HG03064 (cell line): ENCODE results near the gene ZBTB7C.

Source experiments
- ATAC-seq: cut with Tn5 transposase; IDR thresholded peaks from one replicate; pipeline ENCODE4 v1.9.1; 2021; ENCODE audit warnings: low read depth; ENCODE audit not compliant: unreplicated experiment

ZBTB7C gene

GRCh38 chr18:48052842-48053241 lies 356.3 kb downstream of the ZBTB7C start:
- no peak for ATAC-seq

GRCh38 chr18:48051945-48052840 lies 357.0 kb downstream of the ZBTB7C start:
- no peak for ATAC-seq

- ATAC-seq, result no peak
Measured at GRCh38 chr18:48050176-48050575, 359.0 kb downstream of the ZBTB7C start.

- ATAC-seq, result no peak
Measured at GRCh38 chr18:48049757-48050156, 359.4 kb downstream of the ZBTB7C start.

GRCh38 chr18:48048251-48048650 lies 360.9 kb downstream of the ZBTB7C start:
- ATAC-seq, result no peak

- ATAC-seq, result no peak
Measured at GRCh38 chr18:48046843-48047242, 362.3 kb downstream of the ZBTB7C start.

GRCh38 chr18:48045744-48046143 lies 363.4 kb downstream of the ZBTB7C start:
- ATAC-seq, result no peak

GRCh38 chr18:48044944-48045343 lies 364.2 kb downstream of the ZBTB7C start:
- no peak for ATAC-seq

GRCh38 chr18:48043166-48043565 lies 366.0 kb downstream of the ZBTB7C start:
- no peak for ATAC-seq

- no peak for ATAC-seq
Measured at GRCh38 chr18:48042431-48042830, 366.8 kb downstream of the ZBTB7C start.

- no peak for ATAC-seq
Measured at GRCh38 chr18:48040457-48041110, 368.6 kb downstream of the ZBTB7C start.

GRCh38 chr18:48039769-48040215 lies 369.4 kb downstream of the ZBTB7C start:
- ATAC-seq, result no peak

GRCh38 chr18:48038636-48039035 lies 370.5 kb downstream of the ZBTB7C start:
- no peak for ATAC-seq

- ATAC-seq, result no peak
Measured at GRCh38 chr18:48037481-48038271, 371.5 kb downstream of the ZBTB7C start.

- ATAC-seq, result no peak
Measured at GRCh38 chr18:48036641-48037421, 372.4 kb downstream of the ZBTB7C start.

- ATAC-seq, result no peak
Measured at GRCh38 chr18:48036226-48036625, 373.0 kb downstream of the ZBTB7C start.

- ATAC-seq, result no peak
Measured at GRCh38 chr18:48035556-48035860, 373.7 kb downstream of the ZBTB7C start.

- no peak for ATAC-seq
Measured at GRCh38 chr18:48034651-48035555, 374.3 kb downstream of the ZBTB7C start.
